SK-N-SH treated with all-trans-retinoic acid at 6 μM for 48 hours (cell line): ENCODE results near the gene USP49.

Experiments
- ARNTL ChIP-seq: fragments of 450-650 bp; formaldehyde crosslinking; IDR thresholded peaks from 2 replicates; pipeline ENCODE4 v1.5.0; 2020; ENCODE audit warnings: low read depth, mild to moderate bottlenecking, moderate library complexity, borderline replicate concordance
- CREB5 ChIP-seq: fragments of 250-450 bp; sonication (Bioruptor Pico); IDR thresholded peaks from 2 replicates; pipeline ENCODE4 v1.5.1; 2020; ENCODE audit warnings: low read depth, mild to moderate bottlenecking, moderate library complexity
- CSDC2 ChIP-seq: fragments of 250-450 bp; sonication (Bioruptor Pico); IDR thresholded peaks from 2 replicates; pipeline ENCODE4 v1.5.0; 2020; ENCODE audit warnings: mild to moderate bottlenecking, moderate library complexity
- CSRNP3 ChIP-seq: fragments of 250-450 bp; sonication (Bioruptor Pico); IDR thresholded peaks from 2 replicates; pipeline ENCODE4 v1.5.1; 2021; ENCODE audit warnings: mild to moderate bottlenecking, moderate library complexity
- ISL1 ChIP-seq: fragments of 250-450 bp; sonication (Bioruptor Pico); IDR thresholded peaks from 2 replicates; pipeline ENCODE4 v2.1.2; 2022; ENCODE audit warnings: mild to moderate bottlenecking, moderate library complexity
- PATZ1 ChIP-seq: fragments of 250-450 bp; sonication (Bioruptor Pico); IDR thresholded peaks from 2 replicates; pipeline ENCODE4 v1.8.0; 2020; ENCODE audit warnings: mild to moderate bottlenecking, moderate library complexity, borderline replicate concordance
- POU6F1 ChIP-seq: fragments of 250-450 bp; sonication (Bioruptor Pico); IDR thresholded peaks from 2 replicates; pipeline ENCODE4 v1.8.0; 2021; ENCODE audit warnings: low read depth, mild to moderate bottlenecking, moderate library complexity, borderline replicate concordance
- RARB ChIP-seq: fragments of 250-450 bp; sonication (Bioruptor Pico); IDR thresholded peaks from 2 replicates; pipeline ENCODE4 v1.8.0; 2021; ENCODE audit warnings: mild to moderate bottlenecking, moderate library complexity
- TOX ChIP-seq: fragments of 250-450 bp; sonication (Bioruptor Pico); IDR thresholded peaks from 2 replicates; pipeline ENCODE4 v1.8.0; 2021; ENCODE audit warnings: mild to moderate bottlenecking, moderate library complexity, borderline replicate concordance
- ZC3H10 ChIP-seq: fragments of 250-450 bp; sonication (Bioruptor Pico); IDR thresholded peaks from 2 replicates; pipeline ENCODE4 v1.5.1; 2021; ENCODE audit warnings: mild to moderate bottlenecking, moderate library complexity
- ZFP3 ChIP-seq: fragments of 250-450 bp; sonication (Bioruptor Pico); IDR thresholded peaks from 2 replicates; pipeline ENCODE4 v1.5.0; 2020; ENCODE audit warnings: mild to moderate bottlenecking, moderate library complexity
- ZNF565 ChIP-seq: fragments of 450-650 bp; formaldehyde crosslinking; conservative IDR thresholded peaks from 2 replicates; pipeline ENCODE4 v1.5.0; 2020; ENCODE audit warnings: low read depth, mild to moderate bottlenecking, moderate library complexity
- ZNF70 ChIP-seq: fragments of 450-650 bp; formaldehyde crosslinking; IDR thresholded peaks from 2 replicates; pipeline ENCODE4 v1.5.0; 2020; ENCODE audit warnings: mild to moderate bottlenecking, moderate library complexity
- ZNF8 ChIP-seq: fragments of 450-650 bp; formaldehyde crosslinking; IDR thresholded peaks from 2 replicates; pipeline ENCODE4 v1.5.0; 2020; ENCODE audit warnings: mild to moderate bottlenecking, moderate library complexity

- no peak for TF ChIP-seq ISL1 (CRISPR knock-in tag)
- TF ChIP-seq ZNF8 (CRISPR knock-in tag): no peak
- TF ChIP-seq CREB5 (CRISPR knock-in tag): no peak
- TF ChIP-seq TOX (CRISPR knock-in tag): no peak
- TF ChIP-seq CSRNP3 (CRISPR knock-in tag): no peak
- TF ChIP-seq PATZ1 (CRISPR knock-in tag): no peak
- TF ChIP-seq POU6F1: no peak
- no peak for TF ChIP-seq ZNF70 (CRISPR knock-in tag)
- no peak for TF ChIP-seq ZFP3 (CRISPR knock-in tag)
- TF ChIP-seq CSDC2: no peak
- no peak for TF ChIP-seq ZC3H10 (CRISPR knock-in tag)
- no peak for TF ChIP-seq RARB (CRISPR knock-in tag)
- no peak for TF ChIP-seq ARNTL (CRISPR knock-in tag)
- no peak for TF ChIP-seq ZNF565 (CRISPR knock-in tag)
Measured at GRCh38 chr6:41927253-41927652, 32.1 kb upstream of the USP49 start.
